Measurements from ENCODE around the gene PTPRK. TPM values are rescaled to one million over a fixed set of nuclear protein-coding genes. Genes with fewer than 3 reads are reported as not detected.

Gene PTPRK
- total RNA-seq, 2 donors from 2014 or later = 94.1 to 117 TPM

- DNase-seq = peak; percentile 28
- intact Hi-C loops (cut with DNase I) = no loop called here
- no peaks in the 10 kb centered on the region for H3K36me3 ChIP-seq
- peaks cover 21% of the 10 kb centered on the region for H3K4me1 ChIP-seq
- peak overlapping the region; percentile 56 for H3K27ac ChIP-seq
- H3K9ac ChIP-seq (ENCODE audit: low read depth in 2 of 2, low read length in 2 of 2) = peak overlapping the region in 1 of 2 donors; percentile 32
- no peaks in the 10 kb centered on the region for H3K27me3 ChIP-seq
- no peak overlapping the region for H3K4me3 ChIP-seq
- H3K9me3 ChIP-seq = no peaks in the 10 kb centered on the region
- TF ChIP-seq CTCF (IDR thresholded peaks at IDR 0.05) = no peak
Measured at GRCh38 chr6:128494440-128494839, 26.0 kb downstream of the PTPRK start.

DNA sequence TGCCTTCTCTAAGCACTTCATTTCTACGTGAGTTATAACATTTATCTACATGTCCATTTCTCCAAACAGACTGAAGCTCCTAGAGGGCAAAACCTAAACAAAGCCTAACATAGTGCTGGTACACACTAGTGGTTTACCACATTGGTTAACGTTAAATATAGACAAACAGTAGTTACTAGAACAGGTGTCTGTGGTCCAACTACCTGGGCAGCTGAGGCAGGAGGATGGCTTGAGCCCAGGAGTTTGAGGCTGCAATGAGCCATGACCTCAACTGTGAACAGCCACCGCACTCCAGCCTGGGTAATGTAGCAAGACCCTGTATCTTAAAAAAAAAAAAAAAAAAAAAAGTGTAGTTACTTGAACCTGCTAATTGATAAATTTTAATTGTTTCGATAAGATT, 26.5 kb downstream of the PTPRK start:
- Histone ChIP-seq H3K9ac (ENCODE audit: low read depth in 2 of 2, low read length in 2 of 2) (no peak overlapping the region), H3K36me3 (no peaks in the 10 kb centered on the region), H3K27ac (peak overlapping the region; percentile 56), H3K27me3 (no peaks in the 10 kb centered on the region), H3K4me3 (no peak overlapping the region), H3K9me3 (no peaks in the 10 kb centered on the region), H3K4me1 (peaks cover 21% of the 10 kb centered on the region)
- TF ChIP-seq CTCF (IDR thresholded peaks at IDR 0.05) = no peak
- no peak for DNase-seq
- intact Hi-C loops (cut with DNase I) = no loop called here

GRCh38 chr6:128492386-128492785, 28.0 kb downstream of the PTPRK start:
- Histone ChIP-seq H3K4me3 (no peak overlapping the region), H3K4me1 (peaks cover 13% of the 10 kb centered on the region), H3K27me3 (no peaks in the 10 kb centered on the region), H3K9me3 (no peaks in the 10 kb centered on the region), H3K27ac (peak overlapping the region; percentile 73), H3K9ac (ENCODE audit: low read depth in 2 of 2, low read length in 2 of 2) (peak overlapping the region in 1 of 2 donors; percentile 24), H3K36me3 (no peaks in the 10 kb centered on the region)
- intact Hi-C loops (cut with DNase I) = no loop called here
- no peak for DNase-seq
- TF ChIP-seq CTCF (IDR thresholded peaks at IDR 0.05) = no peak

DNA sequence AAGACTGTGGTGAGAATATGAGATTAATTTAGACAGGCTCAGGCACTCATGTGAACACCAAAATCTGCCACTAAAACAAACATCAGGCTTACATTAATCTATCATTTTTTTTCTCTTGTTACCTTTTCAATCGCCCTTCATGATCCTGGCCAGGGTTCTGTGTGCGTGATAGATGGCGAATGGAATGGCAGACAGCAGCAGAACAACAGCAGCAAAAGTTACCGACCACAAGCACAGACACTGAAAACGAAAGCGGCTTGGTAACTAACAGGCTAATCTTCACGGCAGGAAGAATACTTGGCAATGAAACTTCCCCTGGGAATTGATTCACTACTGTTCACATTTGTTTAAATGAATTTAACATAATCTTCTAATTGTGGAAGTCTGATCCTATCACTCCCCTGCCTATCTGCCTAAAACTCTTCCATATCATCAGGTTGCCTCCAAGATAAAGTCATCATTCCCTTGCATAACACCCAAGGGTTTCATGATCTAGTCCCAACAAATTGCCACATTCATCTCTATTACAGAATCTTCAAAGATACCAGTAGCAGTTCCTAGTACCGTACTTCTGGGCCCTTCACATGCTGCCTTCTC, 28.7 kb downstream of the PTPRK start:
- Histone ChIP-seq H3K36me3 (no peaks in the 10 kb centered on the region), H3K4me1 (peaks cover 11% of the 10 kb centered on the region), H3K27me3 (no peaks in the 10 kb centered on the region)

DNA sequence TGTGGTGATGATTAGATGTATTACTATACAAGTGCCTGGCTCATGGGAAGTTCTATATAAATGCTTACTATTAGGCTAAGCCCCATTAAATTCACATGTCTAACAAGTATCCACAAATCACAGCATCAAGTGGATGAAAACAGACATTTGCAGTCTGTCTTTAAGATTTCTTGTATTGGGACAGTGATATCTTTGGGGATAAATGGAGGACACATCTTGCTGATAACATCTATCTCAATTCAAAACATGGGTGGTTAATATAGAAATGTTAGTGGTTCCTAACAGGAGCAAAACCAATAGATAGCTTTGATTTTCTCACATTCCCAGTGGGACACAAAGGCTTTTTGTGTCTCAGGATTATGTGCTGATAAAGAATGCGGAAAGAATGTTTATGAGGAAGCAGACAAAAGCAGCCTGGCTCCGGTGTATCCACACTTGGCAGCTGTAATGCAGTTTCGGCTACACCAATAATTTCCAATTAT, 29.3 kb downstream of the PTPRK start:
- Histone ChIP-seq H3K9ac (ENCODE audit: low read depth in 2 of 2, low read length in 2 of 2) (peak overlapping the region in 1 of 2 donors; percentile 79), H3K9me3 (no peaks in the 10 kb centered on the region), H3K4me1 (peaks cover 11% of the 10 kb centered on the region), H3K27me3 (no peaks in the 10 kb centered on the region), H3K27ac (peak overlapping the region; percentile 73), H3K4me3 (peak overlapping the region; percentile 22), H3K36me3 (no peaks in the 10 kb centered on the region)
- peak; percentile 39 for DNase-seq
- TF ChIP-seq CTCF (IDR thresholded peaks at IDR 0.05) = no peak
- intact Hi-C loops (cut with DNase I) = no loop called here

More for the DNA sequence above, 28.7 kb downstream of the PTPRK start:
- intact Hi-C loops (cut with DNase I) = no loop called here
- DNase-seq = peak; percentile 38
- Histone ChIP-seq H3K4me3 (peak overlapping the region; percentile 22), H3K9ac (ENCODE audit: low read depth in 2 of 2, low read length in 2 of 2) (peak overlapping the region in 1 of 2 donors; percentile 79), H3K9me3 (no peaks in the 10 kb centered on the region), H3K27ac (peak overlapping the region; percentile 73)
- TF ChIP-seq CTCF (IDR thresholded peaks at IDR 0.05) = no peak

Data from colonic mucosa (tissue), 4 donors.